Inflammatory macrophage treated with lipopolysaccharide for 1 hour (primary cell): ENCODE data around the gene TRPV2.

Experiments
- DNase-seq, 2 donors: peaks; one replicate each; pipeline ENCODE4 v3.0.0-alpha.2; 2020 to 2022

TRPV2 gene

GRCh38 chr17:16478649-16479048, 63.3 kb downstream of the TRPV2 start:
- DNase-seq: no peak

DNA sequence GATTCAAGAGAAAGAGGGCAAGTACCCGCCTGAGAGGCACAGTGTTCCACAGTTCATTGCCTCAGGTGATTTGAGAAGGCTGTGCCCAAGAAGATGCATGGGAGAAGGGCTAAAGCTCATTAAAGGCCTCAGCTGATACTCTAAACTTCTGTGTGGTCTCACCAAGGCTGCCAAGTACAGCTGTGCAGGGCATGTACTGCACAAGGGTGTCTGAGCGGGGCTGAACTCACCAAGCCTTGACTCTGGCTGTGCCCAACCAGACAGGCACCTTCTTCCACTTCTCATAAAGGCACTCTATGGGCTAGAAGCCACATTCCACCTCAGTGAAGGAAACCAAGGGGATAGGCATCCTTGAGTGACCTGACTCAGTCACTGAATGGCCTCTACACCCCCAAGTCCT, 63.9 kb downstream of the TRPV2 start:
- no peak for DNase-seq

- DNase-seq: no peak
Measured at GRCh38 chr17:16480995-16481394, 65.6 kb downstream of the TRPV2 start.

- DNase-seq: no peak
Measured at GRCh38 chr17:16482253-16482652, 66.9 kb downstream of the TRPV2 start.

GRCh38 chr17:16483021-16483645, 67.8 kb downstream of the TRPV2 start:
- no peak for DNase-seq

DNA sequence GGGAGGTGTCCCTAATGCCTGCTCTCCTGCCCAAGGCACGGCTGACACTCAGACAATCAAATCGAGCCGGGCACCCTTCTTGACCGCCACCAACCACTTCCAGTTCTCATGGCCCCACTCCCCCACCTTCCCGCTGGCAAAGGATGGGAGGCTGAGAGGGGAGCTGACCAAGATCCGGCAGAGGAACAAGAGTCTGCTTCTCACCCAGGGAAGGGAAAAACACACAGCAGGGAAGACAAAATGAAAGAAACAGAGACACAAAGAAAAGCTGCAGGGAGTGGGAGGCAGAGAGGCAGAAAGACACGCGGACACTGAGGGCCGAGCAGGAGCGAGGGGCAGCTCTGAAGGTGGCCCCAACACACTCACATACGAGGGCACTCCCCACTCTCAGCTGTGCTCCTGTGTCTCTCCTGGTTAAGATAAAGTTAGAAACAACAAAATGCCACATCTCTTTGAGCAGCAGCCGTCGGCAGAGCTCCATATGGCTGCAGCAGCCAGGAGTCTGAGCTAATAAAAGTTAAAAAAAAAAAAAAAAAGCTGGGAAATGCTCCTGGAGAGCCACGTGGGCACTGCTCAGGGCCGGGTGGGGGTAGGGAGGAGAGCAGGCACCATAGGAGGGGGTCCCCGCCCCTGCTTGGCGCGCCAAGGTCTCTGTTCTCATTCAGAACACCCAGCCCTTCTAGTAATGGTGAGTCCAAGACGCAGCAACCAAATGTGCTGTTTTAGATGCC, 69.2 kb downstream of the TRPV2 start:
- DNase-seq: no peak
